Measurements from ENCODE around the gene PSME2. TPM values are rescaled to one million over a fixed set of nuclear protein-coding genes. Genes with fewer than 3 reads are reported as not detected.

PSME2 gene
- total and polyA plus RNA-seq, 9 of the 15 experiments (the other 6 are each of a cell fraction or from before 2014, with no cell fraction given): 111 to 579 (median 159) TPM

- TF ChIP-seq FOXK2 (conservative IDR thresholded peaks at IDR 0.05 in 1 of 2, IDR thresholded peaks at IDR 0.05 in 1 of 2; ENCODE audit: low read depth in 2 of 2) (peak in 1 of 2 experiments; percentile 38; a peak in 1 of 4 replicates), DMBX1 (CRISPR knock-in tag; IDR thresholded peaks at IDR 0.05; ENCODE audit: borderline replicate concordance) (0 out of 2 replicates have a peak, but pooled peaks have one; percentile 52), ZFP91 (CRISPR knock-in tag; IDR thresholded peaks at IDR 0.05) (no peak), ZNF561 (CRISPR knock-in tag; conservative IDR thresholded peaks at IDR 0.05) (no peak), MAFK (IDR thresholded peaks at IDR 0.05; ENCODE audit: low read length) (0 out of 2 replicates have a peak, but pooled peaks have one; percentile 2), ZNF232 (CRISPR knock-in tag; IDR thresholded peaks at IDR 0.05) (no peak), USF1 (CRISPR knock-in tag; IDR thresholded peaks at IDR 0.05) (peak; percentile 96), ZFP1 (CRISPR knock-in tag; IDR thresholded peaks at IDR 0.05) (no peak), MYNN (IDR thresholded peaks at IDR 0.05) (peak; percentile 90), MYNN (CRISPR knock-in tag; IDR thresholded peaks at IDR 0.05) (no peak), SMARCA5 (IDR thresholded peaks at IDR 0.05) (no peak), TEAD1 (CRISPR knock-in tag; IDR thresholded peaks at IDR 0.05) (peak; percentile 33 to 41; a peak in 2 of 4 replicates), TFAM (CRISPR knock-in tag; conservative IDR thresholded peaks at IDR 0.05) (no peak), KDM4B (IDR thresholded peaks at IDR 0.05; ENCODE audit: borderline replicate concordance in 2 of 2, low read depth in 1 of 2) (peak in 1 of 2 experiments; percentile 72; a peak in 1 of 4 replicates), TBP (optimal IDR thresholded peaks at IDR 0.05; ENCODE audit: low read depth, low read length) (peak; percentile 36), FOXK1 (CRISPR knock-in tag; IDR thresholded peaks at IDR 0.05; ENCODE audit: borderline replicate concordance) (no peak), RAD51 (IDR thresholded peaks at IDR 0.05; ENCODE audit: borderline replicate concordance, low read depth) (peak; percentile 95), CLOCK (CRISPR knock-in tag; IDR thresholded peaks at IDR 0.05; ENCODE audit: borderline replicate concordance) (no peak), MTA2 (IDR thresholded peaks at IDR 0.05; ENCODE audit: low read depth) (no peak), ZBTB33 (CRISPR knock-in tag; IDR thresholded peaks at IDR 0.05) (no peak)
Observed at GRCh38 chr14:24160850-24161804, 14.7 kb upstream of the PSME2 start, which contains the start of gene IRF9 (continued).

Measured in K562 (cell line).